Left cardiac atrium (tissue), 4 donors: Measurements from ENCODE around the gene VCX. TPM values are rescaled to one million over a fixed set of nuclear protein-coding genes. Genes with fewer than 3 reads are reported as not detected.
"Not testable (repeated sequence)": the region's sequence is repeated elsewhere in the genome, so short reads cannot be mapped to it uniquely, and the experiment has no call there.

Experiments used
- ATAC-seq, 2 donors: fragments of 200-7000 bp; cut with Tn5 transposase; one replicate each; pipeline ENCODE4 v1.9.1; 2020; ENCODE audit warnings: mild to moderate bottlenecking in 2 of 2, moderate library complexity in 2 of 2
- DNase-seq: peaks from one replicate; pipeline ENCODE4 v3.0.0-alpha.2; 2020
- intact Hi-C, 2 donors: fragments of 100-400 bp; cut with DNase I; formaldehyde crosslinking; loops; one replicate each; pipeline versions ENCODE4 v1.14.1 to v1.15.1; 2022 to 2023
- long read RNA-seq: library from polyadenylated mRNA; unstranded; transcript quantifications from one replicate; pipeline ENCODE4 v2.0.0, GENCODE V29; 2021
- total RNA-seq, 2 donors: library from RNA; stranded (reverse); fragmentation: NEBNext Ultra II Directional; extraction: Animal tissue kit (Norgen Biotek cat#: 25700); gene quantifications; one replicate each; pipeline ENCODE4 v1.2.1, GENCODE V29; 2021
- donor health status: DM: no; HTN: yes; CAD: no.
- donor health status: DM: no; HTN: yes; CAD: no; lungs with severe emphysema.
- donor health status: DM: yes; HTN: yes; CAD: no.
- donor health status: Dilated cardiomyopathy.

The VCX gene
- total RNA-seq, result not detected
- long read RNA-seq, result 0 reads

DNA sequence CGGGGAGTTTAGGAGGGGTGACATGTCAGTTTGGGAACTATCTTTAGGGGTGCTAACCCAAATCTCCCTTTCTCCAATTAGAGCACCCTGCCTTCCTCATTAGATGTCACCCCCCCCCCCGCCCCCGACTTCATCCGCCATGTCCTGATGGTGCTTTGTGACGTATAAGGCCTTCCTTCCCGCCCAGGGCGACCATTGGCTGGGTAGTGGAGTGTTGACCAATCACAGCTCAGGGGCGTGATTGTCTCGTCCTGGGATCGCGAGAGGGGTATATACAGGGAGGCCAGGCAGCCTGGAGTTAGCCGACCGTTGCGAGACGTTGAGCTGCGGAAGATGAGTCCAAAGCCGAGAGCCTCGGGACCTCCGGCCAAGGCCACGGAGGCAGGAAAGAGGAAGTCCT, at the start of gene VCX:
Gene VCX, plus strand, starts transcription at position 301 of the 400 bp plus-strand sequence. Its CDS starts 33 bp downstream, at position 334.
- DNase-seq, ATAC-seq, intact Hi-C loops: not testable (repeated sequence)

DNA sequence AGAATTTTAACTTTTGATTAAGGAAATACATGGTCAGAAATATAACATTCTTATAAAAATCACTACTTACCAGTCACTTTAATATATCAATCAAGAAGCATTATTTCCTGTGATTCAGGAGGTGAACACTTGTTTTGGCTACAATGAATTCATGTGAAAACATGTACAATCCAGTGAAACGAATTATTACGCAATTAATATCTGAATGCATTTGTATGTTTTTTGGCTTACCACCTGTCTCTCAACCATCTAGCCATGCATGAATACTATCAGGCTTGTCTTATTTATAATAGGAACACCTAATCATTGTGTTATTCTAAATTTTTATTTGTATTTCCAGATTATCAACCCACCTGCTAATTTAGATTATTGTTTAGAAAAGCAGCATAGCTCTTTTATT, 44.6 kb upstream of the VCX start:
- intact Hi-C loops, result no loop called here
- no peak for ATAC-seq
- no peak for DNase-seq

DNA sequence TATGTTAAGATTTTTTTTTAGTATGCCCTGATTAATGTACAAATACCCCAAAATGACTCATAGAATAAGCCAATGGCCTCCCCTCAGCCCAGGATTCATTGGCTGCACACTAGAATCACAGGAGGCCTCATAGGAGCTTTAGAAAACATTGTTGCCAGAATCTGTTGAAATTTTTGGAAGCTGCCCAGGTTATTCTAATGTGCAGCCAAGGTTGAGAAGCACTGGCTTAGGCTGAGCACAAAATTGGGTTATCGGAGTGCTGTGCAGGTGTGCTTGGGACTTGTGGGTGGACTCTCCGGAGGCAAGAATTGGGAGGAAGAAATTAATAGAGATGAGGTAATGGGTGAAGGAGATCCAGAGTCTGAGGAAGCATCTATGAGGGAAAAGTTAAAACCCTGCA, 41.3 kb upstream of the VCX start:
- ATAC-seq, result no peak
- no peak for DNase-seq
- intact Hi-C loops, result no loop called here

DNA sequence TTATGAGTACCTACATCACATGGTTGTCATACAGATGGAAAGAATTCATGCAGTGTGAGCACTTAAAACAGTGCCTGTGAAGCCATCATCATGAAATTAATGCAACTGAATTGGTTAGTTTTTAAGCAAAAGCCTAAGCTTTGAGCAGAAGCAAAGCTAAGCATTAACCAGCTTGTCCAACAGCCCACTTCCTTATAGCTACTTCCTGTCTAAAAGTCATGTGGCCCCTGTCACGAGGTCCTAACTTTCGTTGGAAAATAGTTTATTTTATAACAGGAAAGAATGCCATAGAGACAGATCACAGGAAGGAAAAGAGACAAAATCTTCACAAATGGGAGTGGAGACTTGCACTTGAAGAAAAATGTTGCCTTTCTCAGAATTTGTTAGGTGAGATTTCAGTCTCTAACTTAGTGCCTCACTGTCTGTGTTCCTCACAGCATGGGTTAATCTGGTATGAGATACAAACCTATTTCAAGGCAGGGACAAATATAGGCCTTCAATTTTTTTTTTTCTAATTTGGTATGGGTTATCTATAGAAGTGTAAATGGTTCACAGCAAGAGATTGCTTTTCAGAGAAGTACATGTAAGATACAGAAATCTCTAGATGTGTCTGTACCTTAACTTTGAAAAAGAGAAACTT, 27.7 kb upstream of the VCX start:
- intact Hi-C loops, result no loop called here
- ATAC-seq, result no peak
- no peak for DNase-seq

DNA sequence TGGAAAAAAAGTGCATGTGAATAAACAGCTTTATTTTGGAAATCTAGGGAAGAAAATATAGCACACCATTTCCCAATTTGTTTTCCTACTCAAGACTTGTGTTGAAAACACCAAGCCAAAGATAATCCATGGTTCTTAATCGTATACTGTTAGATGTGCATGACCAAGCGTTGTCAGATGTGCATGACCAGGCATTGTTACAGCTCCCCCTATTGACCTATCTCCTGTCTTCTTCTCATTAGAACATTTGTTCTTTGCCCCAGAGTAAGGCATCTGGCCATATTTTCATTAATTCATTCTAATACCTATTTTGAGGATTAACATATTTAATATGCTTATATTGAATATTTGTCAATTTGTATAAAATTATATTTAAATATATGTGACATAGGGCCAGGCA, 14.4 kb upstream of the VCX start:
- intact Hi-C loops, result no loop called here
- no peak for DNase-seq
- no peak for ATAC-seq

DNA sequence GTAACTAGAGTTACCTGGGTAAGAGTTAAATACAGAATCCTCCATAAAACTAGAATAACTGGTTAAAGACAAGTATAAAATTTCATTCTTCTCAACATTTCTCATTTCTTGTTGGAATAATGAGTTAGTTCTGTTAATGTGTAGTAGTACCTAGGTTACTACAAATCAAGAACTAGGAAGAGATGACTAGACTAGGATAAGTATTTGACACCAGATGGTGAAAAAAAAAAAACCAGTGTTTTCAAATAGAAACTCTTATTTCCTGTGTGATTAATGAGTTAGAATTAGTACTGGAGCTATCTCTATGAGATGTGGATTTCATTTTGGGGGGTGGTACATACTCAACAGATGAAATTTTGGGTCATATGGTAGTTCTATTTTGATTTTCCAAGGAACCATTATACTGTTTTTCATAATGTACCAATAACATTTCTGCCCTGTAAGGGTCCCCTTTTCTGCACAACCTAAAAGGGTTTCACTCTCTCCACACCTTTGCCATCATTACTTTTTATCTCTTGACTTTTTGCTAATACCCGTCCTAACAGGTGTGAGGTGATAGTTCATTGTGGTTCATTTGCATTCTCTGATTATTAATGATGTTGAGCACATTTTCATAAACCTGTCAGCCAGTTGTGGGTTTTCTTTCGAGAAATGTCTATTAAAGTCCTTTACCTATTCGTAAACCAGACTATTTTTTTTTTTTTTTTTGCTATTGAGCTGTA, 1.7 kb upstream of the VCX start:
- no peak for ATAC-seq
- intact Hi-C loops, result no loop called here
- DNase-seq, result no peak

DNA sequence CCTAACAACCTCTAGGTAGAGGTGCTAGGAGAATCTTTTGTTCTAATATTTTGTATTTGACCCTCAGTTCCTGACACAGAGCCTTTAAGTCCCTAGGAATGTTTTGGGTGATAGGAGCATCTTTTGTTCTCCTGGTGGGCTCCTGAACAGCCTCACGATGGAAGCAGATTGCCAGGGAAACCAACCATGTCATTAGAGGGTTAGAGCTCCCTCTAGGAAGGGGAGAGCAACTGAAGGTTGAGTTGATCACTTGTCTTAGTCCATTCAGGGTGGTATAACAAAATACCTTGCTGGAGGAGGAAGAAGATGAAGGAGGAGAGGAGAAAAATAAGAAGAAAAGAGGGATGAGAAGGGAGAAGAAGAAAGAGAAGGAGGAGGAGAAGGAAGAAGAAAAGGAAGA, 9.2 kb downstream of the VCX start:
- ATAC-seq (no peak), DNase-seq (no peak)
- intact Hi-C loops, result no loop called here

DNA sequence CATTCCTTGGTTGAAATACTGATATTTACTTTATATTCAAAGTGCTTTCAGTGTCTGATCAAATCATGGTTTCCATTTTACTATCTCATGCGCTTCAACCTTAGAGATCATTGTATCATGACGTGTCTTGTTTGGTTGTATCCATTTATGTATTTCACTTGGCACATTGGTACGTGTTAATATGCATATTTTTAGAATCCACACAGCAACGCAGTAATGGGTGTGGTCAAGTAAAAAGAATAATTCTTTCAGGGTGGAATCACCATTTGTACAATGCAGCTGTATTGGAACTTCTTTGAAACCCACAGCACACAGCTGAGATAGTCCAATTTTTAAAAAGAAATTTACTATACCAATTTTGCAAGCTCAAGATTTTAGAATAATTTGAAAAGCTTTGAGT, 29.1 kb downstream of the VCX start:
- intact Hi-C loops, result no loop called here
- ATAC-seq (no peak), DNase-seq (no peak)

DNA sequence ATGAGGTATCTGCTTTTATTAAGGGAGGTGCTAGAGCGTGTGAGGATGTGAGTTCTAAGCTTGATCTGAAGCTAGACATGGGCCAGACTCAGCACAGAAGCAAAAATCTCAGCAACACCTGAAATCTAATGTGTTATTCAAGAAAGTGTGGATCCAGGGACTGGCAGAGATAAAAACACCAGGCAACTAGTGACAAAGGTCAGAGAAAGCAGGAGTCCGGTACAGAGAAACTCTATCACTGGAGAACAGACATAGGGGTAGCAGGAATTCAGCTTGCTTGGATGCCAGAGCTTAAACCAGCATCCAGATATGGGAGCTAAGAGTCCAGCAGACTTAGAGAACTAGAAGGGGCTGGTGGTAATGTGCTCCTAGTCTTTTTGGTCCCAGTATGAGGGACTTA, 34.0 kb downstream of the VCX start:
- no peak for ATAC-seq
- intact Hi-C loops, result no loop called here

DNA sequence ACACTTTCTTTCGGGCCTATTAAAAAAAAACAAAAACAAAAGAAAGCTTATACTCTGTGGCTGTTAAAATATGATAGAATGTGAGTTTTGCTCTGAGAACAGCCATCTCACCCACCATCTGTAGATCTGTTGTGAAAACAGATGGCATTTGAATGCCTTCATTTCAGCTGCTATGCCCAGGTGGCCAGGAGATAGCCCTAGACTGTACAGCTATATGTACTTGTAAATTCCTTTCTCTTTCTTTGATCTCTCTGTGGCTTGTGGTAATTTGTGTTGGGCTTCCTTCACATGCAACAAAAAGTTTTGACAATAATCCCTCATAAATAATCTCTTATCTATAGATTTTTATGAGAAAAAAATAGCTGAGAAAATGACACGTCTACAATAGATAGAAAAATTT, 46.2 kb downstream of the VCX start:
- DNase-seq, result no peak
- ATAC-seq, result no peak
- intact Hi-C loops, result no loop called here

More for the DNA sequence above, 34.0 kb downstream of the VCX start:
- DNase-seq, result no peak

DNA sequence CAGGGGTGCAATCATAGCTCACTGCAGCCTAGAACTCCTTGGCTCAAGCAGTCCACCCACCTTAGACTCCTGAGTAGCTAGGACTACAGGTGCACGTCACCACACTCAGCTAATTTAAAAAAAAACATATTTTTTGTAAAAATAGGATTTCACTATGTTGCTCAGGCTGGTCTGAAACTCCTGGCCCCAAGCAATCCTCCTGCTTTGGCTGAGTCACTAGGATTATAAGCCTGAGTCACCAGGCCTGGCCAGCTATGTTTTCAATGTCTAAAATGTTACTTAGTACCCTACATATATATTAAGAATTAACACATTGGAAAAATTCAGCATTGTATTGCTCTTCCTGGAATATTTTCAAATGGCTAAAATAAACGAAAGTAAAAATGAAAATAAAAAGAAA, 46.7 kb downstream of the VCX start:
- DNase-seq (no peak), ATAC-seq (no peak)
- intact Hi-C loops, result no loop called here

DNA sequence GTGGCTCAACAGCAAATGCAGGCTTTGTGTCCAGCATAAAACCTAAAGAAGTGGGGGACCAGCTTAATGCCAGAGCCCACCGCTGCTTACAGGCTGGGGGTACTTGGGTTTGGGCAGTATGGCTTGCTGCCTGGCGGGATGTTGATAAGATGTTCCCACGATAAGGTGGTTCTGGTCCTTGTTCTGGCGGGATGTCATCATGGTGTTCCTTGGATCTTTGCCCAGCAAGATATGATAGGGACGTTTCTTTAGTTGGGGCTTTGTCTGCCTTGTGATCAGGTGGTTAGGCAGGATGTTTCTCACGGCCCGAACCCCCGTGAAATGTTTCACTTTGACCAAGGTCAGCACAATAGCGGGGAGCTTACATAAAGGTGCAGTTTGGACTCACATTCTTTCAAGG, 49.0 kb downstream of the VCX start:
- intact Hi-C loops, result no loop called here
- DNase-seq, result peak; percentile 24
- ATAC-seq, result no peak

Other genes starting within 250 kb of the VCX start
- gene PNPLA4, start 84.2 kb downstream of the VCX start, total RNA-seq, result 10 to 100 TPM; 30.1 to 33.2 TPM